Measurements from ENCODE around the gene MSANTD3. TPM values are rescaled to one million over a fixed set of nuclear protein-coding genes. Genes with fewer than 3 reads are reported as not detected.

MSANTD3 gene
- total and polyA plus RNA-seq, 9 of the 15 experiments (the other 6 are each of a cell fraction or from before 2014, with no cell fraction given): 9.4 to 28.7 (median 22.3) TPM

DNA sequence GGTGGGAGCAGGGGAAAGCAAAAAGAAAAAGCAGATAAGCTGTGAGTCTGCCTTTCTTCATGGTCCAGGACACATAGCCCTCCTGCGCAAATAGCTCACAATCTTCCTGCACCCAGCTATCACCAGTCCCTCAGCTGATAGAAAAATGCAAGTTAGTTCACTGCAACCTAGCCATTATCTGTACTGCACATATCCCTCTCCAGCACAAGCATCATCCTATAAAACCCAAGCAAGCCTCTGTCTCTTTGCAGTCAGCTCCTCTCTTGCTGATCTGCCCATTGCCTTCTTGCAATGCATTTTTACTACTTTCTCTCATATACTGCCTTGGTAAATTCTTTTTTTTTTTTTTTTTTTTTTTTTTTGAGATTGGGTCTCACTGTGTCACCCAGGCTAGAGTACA is 20.0 kb upstream of the MSANTD3 start:
- no peak overlapping the region for H3K9ac ChIP-seq (ENCODE audit: insufficient read depth in 1 of 2, low read depth in 2 of 2, low read length in 2 of 2)
- H3K4me3 ChIP-seq: no peak overlapping the region
- CTCF ChIA-PET (ENCODE audit: low intra/inter-chr PET ratio): no interaction called here
- POLR2A ChIA-PET: no interaction called here
- no peak overlapping the region for H3K4me2 ChIP-seq (ENCODE audit: insufficient read depth, low read length)
- FAIRE-seq (peak; percentile 93), ATAC-seq (peak; percentile 75), DNase-seq (ENCODE audit: extremely low read depth in 1 of 4, low spot score in 3 of 4) (peak in 2 of 4 experiments; percentile 33 to 78)
- H3K36me3 ChIP-seq (ENCODE audit: control insufficient read depth, insufficient read depth, low read length): no peaks in the 10 kb centered on the region
- H2AFZ ChIP-seq (ENCODE audit: low read depth, low read length): 0 out of 2 replicates have a peak overlapping the region, but pooled peaks have one; percentile 53
- H3K27ac ChIP-seq (ENCODE audit: extremely low read depth, low read depth, low read length): no peak overlapping the region
- BruUV-seq (replicated peaks): no TSS peak
- intact Hi-C loops (cut with micrococcal nuclease): no loop called here
- peaks cover 1% of the 10 kb centered on the region for H3K9me3 ChIP-seq (replicated peaks; ENCODE audit: control insufficient read depth, insufficient read depth, low read depth, low read length)
- H3K27me3 ChIP-seq (ENCODE audit: control insufficient read depth in 2 of 2, insufficient read depth in 2 of 2, low read length in 2 of 2): no peaks in the 10 kb centered on the region
- H4K20me1 ChIP-seq (replicated peaks; ENCODE audit: control insufficient read depth, insufficient read depth, low read length): no peaks in the 10 kb centered on the region
- peaks cover 4 to 7% of the 10 kb centered on the region in 2 experiments; a peak in 3 of 5 replicates for H3K4me1 ChIP-seq (replicated peaks in 1 of 2; ENCODE audit: control insufficient read depth in 2 of 2, insufficient read depth in 2 of 2, low read length in 2 of 2)
- 0% methylated on average over 1 of the region's 1 CpG for WGBS (ENCODE audit: insufficient coverage, low coverage, missing lambda C conversion rate)
- H3K9me1 ChIP-seq (ENCODE audit: control insufficient read depth, insufficient read depth, low read length): no peaks in the 10 kb centered on the region
- in situ Hi-C loops (cut with MboI): no loop called here
- H3K79me2 ChIP-seq (ENCODE audit: control insufficient read depth, insufficient read depth, low read length): no peaks in the 10 kb centered on the region
- TF ChIP-seq NFRKB (IDR thresholded peaks at IDR 0.05; ENCODE audit: low read depth) (no peak), HIVEP1 (CRISPR knock-in tag; IDR thresholded peaks at IDR 0.05) (no peak), ZSCAN29 (IDR thresholded peaks at IDR 0.05) (no peak), KDM1A (IDR thresholded peaks at IDR 0.05) (peak in 1 of 2 experiments; percentile 39; a peak in 2 of 4 replicates), CHD1 (IDR thresholded peaks at IDR 0.05; ENCODE audit: low read length) (no peak), SP2 (IDR thresholded peaks at IDR 0.05; ENCODE audit: extremely low read depth, low read depth, low read length, poor library complexity, severe bottlenecking) (no peak), TCF7 (IDR thresholded peaks at IDR 0.05; ENCODE audit: borderline replicate concordance) (no peak), GTF2A2 (tag; IDR thresholded peaks at IDR 0.05) (no peak), ETV1 (tag; conservative IDR thresholded peaks at IDR 0.05; ENCODE audit: low read depth) (no peak), RFX1 (IDR thresholded peaks at IDR 0.05) (no peak), GABPB2 (CRISPR knock-in tag; conservative IDR thresholded peaks at IDR 0.05) (no peak), MTA2 (IDR thresholded peaks at IDR 0.05; ENCODE audit: low read depth) (peak; percentile 57)
- TF ChIP-seq, protein P1, sequence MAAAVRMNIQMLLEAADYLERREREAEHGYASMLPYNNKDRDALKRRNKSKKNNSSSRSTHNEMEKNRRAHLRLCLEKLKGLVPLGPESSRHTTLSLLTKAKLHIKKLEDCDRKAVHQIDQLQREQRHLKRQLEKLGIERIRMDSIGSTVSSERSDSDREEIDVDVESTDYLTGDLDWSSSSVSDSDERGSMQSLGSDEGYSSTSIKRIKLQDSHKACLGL (CRISPR knock-in tag; IDR thresholded peaks at IDR 0.05; ENCODE audit: borderline replicate concordance, poor library complexity, severe bottlenecking): no peak
- TF ChIP-seq, protein P2, sequence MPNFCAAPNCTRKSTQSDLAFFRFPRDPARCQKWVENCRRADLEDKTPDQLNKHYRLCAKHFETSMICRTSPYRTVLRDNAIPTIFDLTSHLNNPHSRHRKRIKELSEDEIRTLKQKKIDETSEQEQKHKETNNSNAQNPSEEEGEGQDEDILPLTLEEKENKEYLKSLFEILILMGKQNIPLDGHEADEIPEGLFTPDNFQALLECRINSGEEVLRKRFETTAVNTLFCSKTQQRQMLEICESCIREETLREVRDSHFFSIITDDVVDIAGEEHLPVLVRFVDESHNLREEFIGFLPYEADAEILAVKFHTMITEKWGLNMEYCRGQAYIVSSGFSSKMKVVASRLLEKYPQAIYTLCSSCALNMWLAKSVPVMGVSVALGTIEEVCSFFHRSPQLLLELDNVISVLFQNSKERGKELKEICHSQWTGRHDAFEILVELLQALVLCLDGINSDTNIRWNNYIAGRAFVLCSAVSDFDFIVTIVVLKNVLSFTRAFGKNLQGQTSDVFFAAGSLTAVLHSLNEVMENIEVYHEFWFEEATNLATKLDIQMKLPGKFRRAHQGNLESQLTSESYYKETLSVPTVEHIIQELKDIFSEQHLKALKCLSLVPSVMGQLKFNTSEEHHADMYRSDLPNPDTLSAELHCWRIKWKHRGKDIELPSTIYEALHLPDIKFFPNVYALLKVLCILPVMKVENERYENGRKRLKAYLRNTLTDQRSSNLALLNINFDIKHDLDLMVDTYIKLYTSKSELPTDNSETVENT (CRISPR knock-in tag; IDR thresholded peaks at IDR 0.05): no peak
- TF ChIP-seq, protein P3, sequence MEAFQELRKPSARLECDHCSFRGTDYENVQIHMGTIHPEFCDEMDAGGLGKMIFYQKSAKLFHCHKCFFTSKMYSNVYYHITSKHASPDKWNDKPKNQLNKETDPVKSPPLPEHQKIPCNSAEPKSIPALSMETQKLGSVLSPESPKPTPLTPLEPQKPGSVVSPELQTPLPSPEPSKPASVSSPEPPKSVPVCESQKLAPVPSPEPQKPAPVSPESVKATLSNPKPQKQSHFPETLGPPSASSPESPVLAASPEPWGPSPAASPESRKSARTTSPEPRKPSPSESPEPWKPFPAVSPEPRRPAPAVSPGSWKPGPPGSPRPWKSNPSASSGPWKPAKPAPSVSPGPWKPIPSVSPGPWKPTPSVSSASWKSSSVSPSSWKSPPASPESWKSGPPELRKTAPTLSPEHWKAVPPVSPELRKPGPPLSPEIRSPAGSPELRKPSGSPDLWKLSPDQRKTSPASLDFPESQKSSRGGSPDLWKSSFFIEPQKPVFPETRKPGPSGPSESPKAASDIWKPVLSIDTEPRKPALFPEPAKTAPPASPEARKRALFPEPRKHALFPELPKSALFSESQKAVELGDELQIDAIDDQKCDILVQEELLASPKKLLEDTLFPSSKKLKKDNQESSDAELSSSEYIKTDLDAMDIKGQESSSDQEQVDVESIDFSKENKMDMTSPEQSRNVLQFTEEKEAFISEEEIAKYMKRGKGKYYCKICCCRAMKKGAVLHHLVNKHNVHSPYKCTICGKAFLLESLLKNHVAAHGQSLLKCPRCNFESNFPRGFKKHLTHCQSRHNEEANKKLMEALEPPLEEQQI (IDR thresholded peaks at IDR 0.05): 0 out of 2 replicates have a peak, but pooled peaks have one; percentile 17
- TF ChIP-seq, protein P4, sequence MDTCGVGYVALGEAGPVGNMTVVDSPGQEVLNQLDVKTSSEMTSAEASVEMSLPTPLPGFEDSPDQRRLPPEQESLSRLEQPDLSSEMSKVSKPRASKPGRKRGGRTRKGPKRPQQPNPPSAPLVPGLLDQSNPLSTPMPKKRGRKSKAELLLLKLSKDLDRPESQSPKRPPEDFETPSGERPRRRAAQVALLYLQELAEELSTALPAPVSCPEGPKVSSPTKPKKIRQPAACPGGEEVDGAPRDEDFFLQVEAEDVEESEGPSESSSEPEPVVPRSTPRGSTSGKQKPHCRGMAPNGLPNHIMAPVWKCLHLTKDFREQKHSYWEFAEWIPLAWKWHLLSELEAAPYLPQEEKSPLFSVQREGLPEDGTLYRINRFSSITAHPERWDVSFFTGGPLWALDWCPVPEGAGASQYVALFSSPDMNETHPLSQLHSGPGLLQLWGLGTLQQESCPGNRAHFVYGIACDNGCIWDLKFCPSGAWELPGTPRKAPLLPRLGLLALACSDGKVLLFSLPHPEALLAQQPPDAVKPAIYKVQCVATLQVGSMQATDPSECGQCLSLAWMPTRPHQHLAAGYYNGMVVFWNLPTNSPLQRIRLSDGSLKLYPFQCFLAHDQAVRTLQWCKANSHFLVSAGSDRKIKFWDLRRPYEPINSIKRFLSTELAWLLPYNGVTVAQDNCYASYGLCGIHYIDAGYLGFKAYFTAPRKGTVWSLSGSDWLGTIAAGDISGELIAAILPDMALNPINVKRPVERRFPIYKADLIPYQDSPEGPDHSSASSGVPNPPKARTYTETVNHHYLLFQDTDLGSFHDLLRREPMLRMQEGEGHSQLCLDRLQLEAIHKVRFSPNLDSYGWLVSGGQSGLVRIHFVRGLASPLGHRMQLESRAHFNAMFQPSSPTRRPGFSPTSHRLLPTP (IDR thresholded peaks at IDR 0.05; ENCODE audit: borderline replicate concordance, extremely low read depth, insufficient read length): no peak

All from K562 (cell line).